Small intestine (tissue), 7 donors: ENCODE data around the gene PRKAR2B. TPM values are rescaled to one million over a fixed set of nuclear protein-coding genes. Genes with fewer than 3 reads are reported as not detected.

Experiments
- DNase-seq, 2 donors: peaks; one replicate each; pipeline versions ENCODE4 v3.0.0 to v3.0.0-alpha.2; 2013
- FAIRE-seq: peaks from 2 replicates; lab custom pipeline; 2012; peaks lifted over from hg19 to GRCh38; lab: Jason Lieb, UNC
- H3K27ac ChIP-seq, 3 donors: one replicate each; pipeline ENCODE4 v1.5.1; 2013; ENCODE audit warnings: low read length in 2 of 3, mild to moderate bottlenecking in 2 of 3, control low read depth in 1 of 3, inconsistent platforms in 1 of 3, low read depth in 1 of 3, moderate library complexity in 1 of 3
- H3K27me3 ChIP-seq, 3 donors: one replicate each; pipeline ENCODE4 v1.6.1; 2013; ENCODE audit warnings: low read length in 3 of 3, inconsistent platforms in 1 of 3; ENCODE audit not compliant: control insufficient read depth in 3 of 3, insufficient read depth in 3 of 3
- H3K36me3 ChIP-seq, 3 donors: one replicate each; pipeline ENCODE4 v1.6.1; 2013; ENCODE audit warnings: low read length in 3 of 3, inconsistent platforms in 1 of 3, low read depth in 1 of 3, mild to moderate bottlenecking in 1 of 3, moderate library complexity in 1 of 3; ENCODE audit not compliant: control insufficient read depth in 3 of 3, insufficient read depth in 2 of 3
- H3K4me1 ChIP-seq, 3 donors: one replicate each; pipeline ENCODE4 v1.6.1; 2013; ENCODE audit warnings: low read length in 2 of 3, inconsistent platforms in 1 of 3, low read depth in 1 of 3, mild to moderate bottlenecking in 1 of 3, moderate library complexity in 1 of 3; ENCODE audit not compliant: control insufficient read depth in 3 of 3, insufficient read depth in 2 of 3
- H3K4me3 ChIP-seq, 3 donors: one replicate each; pipeline ENCODE4 v1.5.1; 2013; ENCODE audit warnings: low read length in 3 of 3, control low read depth in 1 of 3, inconsistent platforms in 1 of 3, low read depth in 1 of 3, mild to moderate bottlenecking in 1 of 3, moderate library complexity in 1 of 3
- H3K9me3 ChIP-seq, 2 donors: one replicate each; pipeline ENCODE4 v1.6.1; 2013; ENCODE audit warnings: low read depth in 1 of 2, low read length in 1 of 2; ENCODE audit not compliant: control insufficient read depth in 2 of 2, insufficient read depth in 1 of 2
- WGBS, 3 donors: extraction: QIAGEN DNeasy Blood & Tissue Kit; methylation state at CpG; one replicate each; pipeline ENCODE4 v1.1.7; 2013; 5-methylcytosine and 5-hydroxymethylcytosine counted together
- polyA plus RNA-seq, 4 donors: library from polyadenylated mRNA; stranded (reverse) in 3 of 4; unstranded in 1 of 4; fragments of 200-250 nt in 3 of 4; fragments of 120-200 nt in 1 of 4; gene quantifications; one replicate each; pipeline versions ENCODE4 v1.2.1 to v1.2.3, GENCODE V29; 2013
- donor health status: healthy with polysubstance abuse.
- donor health status: control.
- donor health status: control.
- donor health status: Bipolar disorder and iron deficiency.
- donor health status: healthy.

PRKAR2B gene
- polyA plus RNA-seq, 4 donors: 0.89 to 12.9 (median 7.2) TPM

DNA sequence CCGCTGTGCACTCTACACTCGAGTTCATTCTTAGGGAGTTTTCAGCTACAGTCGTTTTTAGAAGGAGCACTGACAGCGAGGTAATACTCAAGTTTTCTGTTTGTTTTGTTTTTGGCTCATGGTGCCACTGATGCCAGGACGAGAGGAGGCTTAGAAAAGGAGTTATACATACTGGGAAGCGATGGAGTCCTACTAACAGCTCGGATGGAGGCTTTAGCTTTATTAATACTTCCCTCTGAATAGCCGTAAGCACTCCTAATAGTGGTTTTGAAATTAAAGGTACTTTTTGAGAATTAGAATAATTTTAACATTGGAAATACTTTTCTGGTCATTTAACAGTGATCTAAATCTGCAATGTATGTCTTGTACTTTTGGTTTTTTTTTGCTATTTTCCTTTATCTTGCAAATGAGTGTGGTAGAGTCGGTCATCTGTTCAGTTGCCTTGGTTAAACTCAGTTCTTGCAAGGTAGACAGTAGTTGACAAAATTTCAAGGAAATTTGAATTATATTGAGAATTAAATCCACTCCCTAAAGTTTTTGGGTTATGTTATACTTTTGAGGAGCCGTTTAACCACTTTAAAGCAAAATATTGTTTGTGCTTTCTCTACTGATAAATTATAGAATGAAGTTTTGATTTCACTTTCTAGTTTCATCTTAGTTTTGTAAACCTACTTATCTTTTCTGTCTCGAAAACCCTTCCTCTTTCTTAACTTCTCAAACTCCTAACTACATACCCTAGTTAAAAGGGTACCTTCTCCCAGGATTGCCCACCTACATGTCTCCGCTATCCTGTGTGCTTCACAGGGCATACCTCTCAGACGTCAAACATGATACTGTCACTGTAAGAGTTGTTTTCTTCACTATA, 125.8 kb downstream of the PRKAR2B start:
- Histone ChIP-seq H3K27me3 (no peaks in the 10 kb centered on the region), H3K4me3 (peak overlapping the region; percentile 69 to 100 (median 94)), H3K4me1 (peaks cover 0 to 3% (median 0%) of the 10 kb centered on the region in 3 donors), H3K36me3 (peaks cover 0 to 6% (median 0%) of the 10 kb centered on the region in 3 donors), H3K27ac (peak overlapping the region; percentile 35 to 100 (median 90)), H3K9me3 (no peaks in the 10 kb centered on the region)
- FAIRE-seq (no peak), DNase-seq (peak in 1 of 2 donors; percentile 32)
- 6 to 9% (median 8%) methylated on average over 13 of the region's 13 CpGs for WGBS, 3 donors

DNA sequence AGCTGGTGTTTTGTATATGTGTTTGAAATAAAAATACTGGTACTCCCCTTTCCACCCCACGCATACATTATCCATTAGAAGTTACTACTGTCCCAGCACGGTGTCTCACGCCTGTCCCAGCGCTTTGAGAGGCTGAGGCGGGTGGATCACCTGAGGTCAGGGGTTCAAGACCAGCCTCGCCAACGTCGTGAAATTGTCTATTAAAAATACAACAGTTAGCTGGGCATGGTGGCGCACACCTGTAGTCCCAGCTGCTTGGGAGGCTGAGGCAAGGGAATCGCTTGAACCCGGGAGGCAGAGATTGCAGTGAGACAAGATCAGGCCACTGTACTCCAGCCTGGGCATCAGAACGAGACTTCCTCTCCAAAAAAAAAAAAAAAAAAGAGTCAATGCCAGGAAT, 127.0 kb downstream of the PRKAR2B start:
- WGBS, 3 donors: 91 to 93% (median 93%) methylated on average over 12 of the region's 12 CpGs
- Histone ChIP-seq H3K27me3 (no peaks in the 10 kb centered on the region), H3K4me1 (no peaks in the 10 kb centered on the region), H3K9me3 (no peaks in the 10 kb centered on the region), H3K36me3 (peaks cover 0 to 6% (median 0%) of the 10 kb centered on the region in 3 donors), H3K27ac (no peak overlapping the region), H3K4me3 (no peak overlapping the region)
- DNase-seq (no peak), FAIRE-seq (no peak)

DNA sequence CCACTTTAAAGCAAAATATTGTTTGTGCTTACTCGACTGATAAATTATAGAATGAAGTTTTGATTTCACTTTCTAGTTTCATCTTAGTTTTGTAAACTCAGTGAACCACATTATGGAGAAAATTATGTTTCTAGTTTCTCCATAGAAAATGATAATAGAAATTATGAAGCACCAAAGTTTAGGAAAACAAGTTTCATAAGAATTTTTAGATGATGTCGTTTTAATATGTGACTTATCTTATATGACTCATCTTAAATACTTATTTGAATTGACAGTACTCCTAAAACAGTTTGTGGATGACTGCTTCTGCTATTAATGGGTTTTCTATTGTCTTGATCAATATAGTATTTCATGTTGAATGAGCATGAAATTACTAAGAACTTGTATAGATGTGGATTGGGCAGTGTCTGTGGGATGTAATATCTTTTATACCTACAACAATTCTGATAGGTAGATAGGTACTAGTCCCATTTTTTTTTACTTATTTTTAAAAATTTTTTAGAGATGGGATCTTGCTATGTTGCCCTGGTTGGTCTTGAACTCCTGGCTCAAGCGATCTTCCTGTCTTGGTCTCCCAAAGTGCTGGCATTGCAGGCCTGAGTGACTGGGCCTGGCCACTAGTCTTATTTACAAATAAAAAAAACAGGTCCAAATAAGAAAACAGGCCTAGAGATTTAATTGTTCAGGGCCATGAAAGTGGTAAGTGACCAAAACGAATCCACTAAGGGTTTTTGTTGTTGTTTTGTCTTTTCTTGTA, 127.9 kb downstream of the PRKAR2B start:
- peaks cover 0 to 6% (median 0%) of the 10 kb centered on the region in 3 donors for H3K36me3 ChIP-seq
- no peak overlapping the region for H3K27ac ChIP-seq
- 52 to 62% (median 52%) methylated on average over 4 of the region's 4 CpGs for WGBS, 3 donors
- H3K27me3 ChIP-seq: no peaks in the 10 kb centered on the region
- H3K9me3 ChIP-seq: no peaks in the 10 kb centered on the region
- no peak for DNase-seq
- no peaks in the 10 kb centered on the region for H3K4me1 ChIP-seq
- FAIRE-seq: peak; percentile 19
- no peak overlapping the region for H3K4me3 ChIP-seq

DNA sequence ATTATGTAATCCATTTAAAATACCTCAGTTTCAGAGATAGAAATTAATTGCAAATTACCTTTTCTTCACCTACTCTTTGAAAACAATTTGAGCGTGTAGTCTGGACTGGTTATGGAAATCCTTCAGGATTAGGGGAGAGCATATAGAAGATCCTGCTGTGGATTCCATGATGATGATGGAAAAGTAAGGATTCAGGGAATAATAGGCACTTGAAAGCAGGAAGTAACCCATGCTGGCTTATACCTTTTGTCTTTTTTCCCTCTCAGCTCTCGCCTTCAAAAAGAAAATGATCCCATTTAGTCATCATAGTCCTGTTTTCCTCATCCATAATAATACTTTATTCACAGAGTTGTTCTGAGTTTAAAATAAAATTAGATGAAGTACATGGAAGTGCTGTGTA, 128.7 kb downstream of the PRKAR2B start:
- Histone ChIP-seq H3K27me3 (no peaks in the 10 kb centered on the region), H3K4me1 (no peaks in the 10 kb centered on the region), H3K4me3 (no peak overlapping the region), H3K36me3 (peaks cover 0 to 6% (median 0%) of the 10 kb centered on the region in 3 donors), H3K9me3 (no peaks in the 10 kb centered on the region), H3K27ac (no peak overlapping the region)
- no peak for DNase-seq
- WGBS, 3 donors: 79 to 85% (median 83%) methylated on average over 2 of the region's 2 CpGs
- FAIRE-seq: no peak

DNA sequence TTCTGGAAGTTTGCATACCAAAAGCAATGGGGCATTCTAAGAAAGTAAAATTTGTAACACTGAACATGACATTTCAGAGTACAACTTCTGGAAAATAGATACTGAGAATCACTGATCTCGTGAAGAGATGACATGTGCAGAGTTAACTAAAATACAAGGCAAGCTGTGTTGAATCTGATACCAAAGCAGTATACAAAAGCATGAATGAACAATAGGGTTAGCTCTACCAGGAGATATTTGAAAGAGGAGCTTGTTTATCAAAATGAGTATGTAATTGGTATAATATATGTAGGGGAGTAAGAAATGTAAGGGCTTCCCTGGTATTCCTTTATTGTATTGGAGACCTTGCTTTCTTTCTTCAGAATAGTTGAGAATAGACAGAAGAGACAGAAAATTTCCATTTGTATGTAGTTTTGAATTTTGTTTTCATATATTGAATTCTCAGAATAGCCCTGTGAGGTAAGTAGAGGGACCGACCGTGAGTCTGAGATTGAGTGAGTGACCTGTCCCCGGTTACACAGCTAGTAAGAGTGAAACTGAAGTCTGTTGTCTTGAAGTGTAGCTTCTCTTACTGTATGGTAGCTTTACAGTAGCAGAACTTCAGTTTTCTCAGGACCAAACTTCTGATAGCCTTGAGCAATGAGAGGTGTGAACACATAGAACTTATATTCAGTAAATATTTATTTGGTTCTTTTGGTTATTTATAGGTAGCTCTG, 129.3 kb downstream of the PRKAR2B start:
- Histone ChIP-seq H3K27me3 (no peaks in the 10 kb centered on the region), H3K9me3 (no peaks in the 10 kb centered on the region), H3K27ac (no peak overlapping the region), H3K4me1 (no peaks in the 10 kb centered on the region), H3K36me3 (peaks cover 0 to 6% (median 0%) of the 10 kb centered on the region in 3 donors), H3K4me3 (no peak overlapping the region)
- WGBS, 3 donors: 25 to 34% (median 32%) methylated on average over 4 of the region's 4 CpGs
- no peak for DNase-seq
- no peak for FAIRE-seq

DNA sequence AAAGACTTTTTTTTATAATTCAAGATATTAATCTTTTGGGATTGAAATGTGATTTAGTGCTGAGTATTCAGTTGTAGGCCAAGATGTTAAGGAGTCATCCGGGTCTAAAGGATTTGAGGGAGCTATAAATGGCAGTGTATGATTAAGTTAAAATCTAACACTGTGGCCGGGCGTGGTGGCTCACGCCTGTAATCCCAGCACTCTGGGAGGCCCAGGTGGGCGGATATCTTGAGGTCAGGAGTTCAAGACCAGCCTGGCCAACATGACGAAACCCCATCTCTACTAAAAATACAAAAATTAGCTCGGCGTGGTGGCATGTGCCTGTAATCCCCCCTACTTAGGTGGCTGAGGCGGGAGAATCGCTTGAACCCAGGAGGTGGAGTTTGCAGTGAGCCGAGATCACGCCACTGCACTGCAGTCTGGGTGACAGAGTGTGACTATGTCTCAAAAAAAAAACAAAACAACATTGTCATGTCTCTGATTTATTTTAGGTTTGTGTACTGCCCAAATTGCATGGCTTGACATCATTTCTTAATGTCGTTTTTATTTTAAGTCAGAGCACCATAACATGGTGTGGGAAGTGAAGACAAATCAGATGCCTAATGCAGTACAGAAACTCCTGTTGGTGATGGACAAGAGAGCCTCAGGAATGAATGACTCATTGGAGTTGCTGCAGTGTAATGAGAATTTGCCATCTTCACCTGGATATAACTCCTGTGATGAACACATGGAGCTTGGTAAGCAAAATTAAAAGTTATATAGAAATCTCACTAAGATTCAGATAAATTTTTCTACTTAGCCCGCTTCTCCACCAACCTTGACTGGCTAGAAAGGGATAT, 135.0 kb downstream of the PRKAR2B start:
- WGBS, 3 donors: 73 to 81% (median 77%) methylated on average over 14 of the region's 14 CpGs
- H3K27ac ChIP-seq: peak overlapping the region in 2 of 3 donors; percentile 20 to 53
- peaks cover 2 to 11% (median 5%) of the 10 kb centered on the region in 3 donors for H3K36me3 ChIP-seq
- no peak overlapping the region for H3K4me3 ChIP-seq
- DNase-seq: no peak
- FAIRE-seq: no peak
- peaks cover 0 to 16% (median 9%) of the 10 kb centered on the region in 3 donors for H3K4me1 ChIP-seq
- H3K9me3 ChIP-seq: no peaks in the 10 kb centered on the region
- H3K27me3 ChIP-seq: no peaks in the 10 kb centered on the region

DNA sequence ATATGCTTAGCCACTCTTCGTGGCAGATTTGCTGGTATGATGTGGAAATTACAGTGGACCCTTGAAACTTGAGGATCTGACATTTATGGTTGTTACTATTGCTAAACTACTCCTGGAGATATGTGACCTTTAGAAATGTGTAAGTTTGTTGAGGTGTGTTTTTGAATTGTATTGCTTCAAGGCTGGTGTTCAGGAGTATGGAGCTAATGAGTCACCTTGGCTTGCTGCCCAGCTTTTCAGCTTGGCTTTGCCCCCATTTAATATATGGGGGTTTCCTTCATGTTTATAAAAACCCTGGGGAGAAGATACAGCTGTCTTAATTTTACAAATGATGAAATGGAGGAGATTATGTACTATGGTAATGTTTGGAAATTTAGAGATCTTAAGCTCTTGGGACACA, 135.9 kb downstream of the PRKAR2B start:
- Histone ChIP-seq H3K4me1 (peaks cover 0 to 16% (median 9%) of the 10 kb centered on the region in 3 donors), H3K9me3 (no peaks in the 10 kb centered on the region), H3K4me3 (no peak overlapping the region), H3K27me3 (no peaks in the 10 kb centered on the region), H3K27ac (peak overlapping the region in 1 of 3 donors; percentile 55), H3K36me3 (peaks cover 2 to 13% (median 5%) of the 10 kb centered on the region in 3 donors)
- DNase-seq: peak; percentile 30 to 89
- WGBS, 3 donors: 6 to 20% (median 16%) methylated on average over 1 of the region's 1 CpG
- no peak for FAIRE-seq
